ENCODE data around the gene BIN2.

BIN2 gene

GRCh38 chr12:51362747-51363342, 38.9 kb upstream of the BIN2 start:
- peaks cover 5% of the 10 kb centered on the region for H3K4me1 ChIP-seq (ENCODE audit: control insufficient read depth, low read length)
- H3K9me3 ChIP-seq (ENCODE audit: control insufficient read depth, insufficient read depth, low read length), result no peaks in the 10 kb centered on the region
- no peaks in the 10 kb centered on the region for H3K36me3 ChIP-seq (ENCODE audit: control insufficient read depth, low read length)
- no peak overlapping the region for H3K27ac ChIP-seq (ENCODE audit: low read depth, low read length)
- H3K4me2 ChIP-seq (ENCODE audit: low read length), result no peak overlapping the region
- no peaks in the 10 kb centered on the region for H3K9me2 ChIP-seq (replicated peaks; ENCODE audit: control insufficient read depth, low read length)
- no peaks in the 10 kb centered on the region for H3K79me2 ChIP-seq (ENCODE audit: control insufficient read depth, low read length)
- no peak overlapping the region for H3K4me3 ChIP-seq (ENCODE audit: low read length)
- peaks cover 90% of the 10 kb centered on the region for H3K27me3 ChIP-seq (ENCODE audit: control insufficient read depth, low read length)
- no peaks in the 10 kb centered on the region for H3F3A ChIP-seq (ENCODE audit: control insufficient read depth, insufficient read depth)
- TF ChIP-seq EZH2phosphoT487 (IDR thresholded peaks at IDR 0.05; ENCODE audit: borderline replicate concordance, low read length) (no peak), CTCF (IDR thresholded peaks at IDR 0.05; ENCODE audit: low read depth, low read length, poor library complexity, severe bottlenecking) (no peak)
- H4K20me1 ChIP-seq (ENCODE audit: control insufficient read depth, insufficient read depth, low read depth, low read length), result peaks cover 4% of the 10 kb centered on the region; the same call in 1 of the 2 replicates

GRCh38 chr12:51362307-51362706, 38.3 kb upstream of the BIN2 start:
- Histone ChIP-seq H3K9me2 (replicated peaks; ENCODE audit: control insufficient read depth, low read length) (no peaks in the 10 kb centered on the region), H3K27ac (ENCODE audit: low read depth, low read length) (no peak overlapping the region), H3F3A (ENCODE audit: control insufficient read depth, insufficient read depth) (no peaks in the 10 kb centered on the region), H3K4me3 (ENCODE audit: low read length) (no peak overlapping the region), H3K36me3 (ENCODE audit: control insufficient read depth, low read length) (no peaks in the 10 kb centered on the region), H4K20me1 (ENCODE audit: control insufficient read depth, insufficient read depth, low read depth, low read length) (peaks cover 4% of the 10 kb centered on the region; the same call in 1 of the 2 replicates), H3K4me2 (ENCODE audit: low read length) (no peak overlapping the region), H3K9me3 (ENCODE audit: control insufficient read depth, insufficient read depth, low read length) (no peaks in the 10 kb centered on the region), H3K79me2 (ENCODE audit: control insufficient read depth, low read length) (no peaks in the 10 kb centered on the region), H3K27me3 (ENCODE audit: control insufficient read depth, low read length) (peaks cover 88% of the 10 kb centered on the region), H3K4me1 (ENCODE audit: control insufficient read depth, low read length) (peaks cover 10% of the 10 kb centered on the region)
- no peak for TF ChIP-seq CTCF (IDR thresholded peaks at IDR 0.05; ENCODE audit: low read depth, low read length, poor library complexity, severe bottlenecking)
- TF ChIP-seq EZH2phosphoT487 (IDR thresholded peaks at IDR 0.05; ENCODE audit: borderline replicate concordance, low read length), result no peak

- Histone ChIP-seq H3K4me1 (ENCODE audit: control insufficient read depth, low read length) (peaks cover 19% of the 10 kb centered on the region), H3K4me3 (ENCODE audit: low read length) (no peak overlapping the region), H3F3A (ENCODE audit: control insufficient read depth, insufficient read depth) (no peaks in the 10 kb centered on the region), H3K9me2 (replicated peaks; ENCODE audit: control insufficient read depth, low read length) (no peaks in the 10 kb centered on the region), H3K4me2 (ENCODE audit: low read length) (no peak overlapping the region), H3K79me2 (ENCODE audit: control insufficient read depth, low read length) (no peaks in the 10 kb centered on the region), H4K20me1 (ENCODE audit: control insufficient read depth, insufficient read depth, low read depth, low read length) (peaks cover 4% of the 10 kb centered on the region; the same call in 1 of the 2 replicates), H3K36me3 (ENCODE audit: control insufficient read depth, low read length) (no peaks in the 10 kb centered on the region), H3K27me3 (ENCODE audit: control insufficient read depth, low read length) (peaks cover 85% of the 10 kb centered on the region), H3K27ac (ENCODE audit: low read depth, low read length) (no peak overlapping the region), H3K9me3 (ENCODE audit: control insufficient read depth, insufficient read depth, low read length) (no peaks in the 10 kb centered on the region)
- no peak for TF ChIP-seq CTCF (IDR thresholded peaks at IDR 0.05; ENCODE audit: low read depth, low read length, poor library complexity, severe bottlenecking)
- TF ChIP-seq EZH2phosphoT487 (IDR thresholded peaks at IDR 0.05; ENCODE audit: borderline replicate concordance, low read length), result no peak
Measured at GRCh38 chr12:51361161-51362016, 37.4 kb upstream of the BIN2 start.
